ENCODE results near the gene DCDC1.

The DCDC1 gene

GRCh38 chr11:30908272-30908671 lies 461.3 kb downstream of the DCDC1 start:
- no peak for DNase-seq (ENCODE audit: low read depth)

- no peak for DNase-seq (ENCODE audit: low read depth)
Observed at GRCh38 chr11:30902929-30903328, 466.6 kb downstream of the DCDC1 start.

GRCh38 chr11:30895046-30895445 lies 474.5 kb downstream of the DCDC1 start:
- no peak for DNase-seq (ENCODE audit: low read depth)

- no peak for DNase-seq (ENCODE audit: low read depth)
Observed at GRCh38 chr11:30893318-30893717, 476.2 kb downstream of the DCDC1 start.

GRCh38 chr11:30889143-30889794 lies 480.3 kb downstream of the DCDC1 start:
- DNase-seq (ENCODE audit: low read depth): no peak

- no peak for DNase-seq (ENCODE audit: low read depth)
Observed at GRCh38 chr11:30879322-30880005, 490.1 kb downstream of the DCDC1 start.

- no peak for DNase-seq (ENCODE audit: low read depth)
Observed at GRCh38 chr11:30878400-30878799, 491.1 kb downstream of the DCDC1 start.

GRCh38 chr11:30876663-30877396 lies 492.7 kb downstream of the DCDC1 start:
- no peak for DNase-seq (ENCODE audit: low read depth)

GRCh38 chr11:30876228-30876627 lies 493.3 kb downstream of the DCDC1 start:
- DNase-seq (ENCODE audit: low read depth): no peak

GRCh38 chr11:30875806-30876205 lies 493.7 kb downstream of the DCDC1 start:
- DNase-seq (ENCODE audit: low read depth): no peak

- no peak for DNase-seq (ENCODE audit: low read depth)
Observed at GRCh38 chr11:30873924-30874610, 495.5 kb downstream of the DCDC1 start.

- DNase-seq (ENCODE audit: low read depth): no peak
Observed at GRCh38 chr11:30868626-30869081, 500.9 kb downstream of the DCDC1 start.

- DNase-seq (ENCODE audit: low read depth): no peak
Observed at GRCh38 chr11:30863209-30863608, 506.3 kb downstream of the DCDC1 start.

GRCh38 chr11:30861531-30861930 lies 508.0 kb downstream of the DCDC1 start:
- DNase-seq (ENCODE audit: low read depth): no peak

- DNase-seq (ENCODE audit: low read depth): no peak
Observed at GRCh38 chr11:30861064-30861463, 508.5 kb downstream of the DCDC1 start.

- DNase-seq (ENCODE audit: low read depth): no peak
Observed at GRCh38 chr11:30860146-30860545, 509.4 kb downstream of the DCDC1 start.

GRCh38 chr11:30859669-30860068 lies 509.9 kb downstream of the DCDC1 start:
- DNase-seq (ENCODE audit: low read depth): no peak

GRCh38 chr11:30855383-30856006 lies 514.0 kb downstream of the DCDC1 start:
- no peak for DNase-seq (ENCODE audit: low read depth)

GRCh38 chr11:30853439-30853838 lies 516.1 kb downstream of the DCDC1 start:
- DNase-seq (ENCODE audit: low read depth): no peak

GRCh38 chr11:30852645-30853044 lies 516.9 kb downstream of the DCDC1 start:
- no peak for DNase-seq (ENCODE audit: low read depth)

- no peak for DNase-seq (ENCODE audit: low read depth)
Observed at GRCh38 chr11:30852091-30852490, 517.4 kb downstream of the DCDC1 start.

- no peak for DNase-seq (ENCODE audit: low read depth)
Observed at GRCh38 chr11:30837252-30837651, 532.3 kb downstream of the DCDC1 start.

Measured in activated T-cell treated with anti-CD3 and anti-CD28 coated beads for 1 hour (primary cell).